ENCODE measurements around the gene LIN28A. TPM values are rescaled to one million over a fixed set of nuclear protein-coding genes. Genes with fewer than 3 reads are reported as not detected.

Gene LIN28A
- total and polyA plus RNA-seq, 10 of the 15 experiments (the other 5 are each of a cell fraction or from before 2014, with no cell fraction given) = 0.13 to 0.59 (median 0.30) TPM; not detected in 7

DNA sequence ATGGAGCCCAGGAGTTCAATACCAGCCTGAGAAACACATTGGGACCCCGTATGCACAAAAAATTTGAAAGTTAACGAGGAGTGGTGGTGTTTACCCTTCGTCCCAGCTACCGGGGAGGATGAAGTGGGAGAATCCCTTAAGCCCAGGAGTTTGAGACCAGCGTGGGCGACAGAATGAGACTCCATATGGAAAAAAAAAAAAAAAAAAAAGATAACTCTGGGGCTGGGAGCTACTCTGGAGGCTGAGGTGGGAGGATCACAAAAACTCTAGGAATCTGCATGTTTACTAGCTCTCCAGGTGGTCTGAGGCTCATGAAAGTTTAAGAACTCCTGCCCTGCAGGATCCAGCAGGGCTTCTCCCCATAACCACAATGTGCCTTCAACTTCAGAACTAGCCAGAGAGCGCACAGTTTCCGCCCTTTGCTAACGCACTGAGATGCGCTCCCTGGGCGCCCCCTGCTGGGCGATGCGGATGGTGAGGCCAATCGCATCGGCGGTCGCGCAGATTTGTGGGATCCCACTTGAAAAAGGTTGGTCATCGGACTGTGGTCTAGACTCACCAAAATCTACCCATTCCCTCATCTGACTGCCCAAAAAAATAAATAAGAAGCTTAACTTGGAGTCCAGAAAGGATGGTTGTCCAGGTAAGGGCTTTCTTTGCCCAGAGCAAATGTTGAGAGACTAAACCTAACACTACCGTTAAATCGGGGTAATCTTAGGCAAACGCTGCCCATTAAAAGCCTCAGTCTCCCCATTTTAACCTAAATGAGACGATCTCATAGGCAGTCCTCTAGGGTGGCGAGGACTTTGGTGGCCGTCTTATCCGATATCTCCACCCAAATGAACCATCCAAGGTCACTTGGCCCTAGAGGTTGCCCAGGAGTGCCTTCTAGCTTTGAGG lies 46.8 kb upstream of the LIN28A start:
- Histone ChIP-seq H3K4me2 (ENCODE audit: control insufficient read depth, insufficient read depth) (no peak overlapping the region), H4K20me1 (ENCODE audit: control insufficient read depth, insufficient read depth) (no peaks in the 10 kb centered on the region), H3K4me1 (ENCODE audit: control insufficient read depth, insufficient read depth, low read length) (no peaks in the 10 kb centered on the region; the same call in 1 of the 2 replicates), H3K27me3 (replicated peaks in 1 of 2; ENCODE audit: control insufficient read depth in 2 of 2, insufficient read depth in 2 of 2, low read length in 1 of 2) (peaks cover 3 to 5% of the 10 kb centered on the region in 2 experiments; a peak in 3 of 4 replicates), H3K36me3 (ENCODE audit: control insufficient read depth in 2 of 2, insufficient read depth in 2 of 2, low read length in 1 of 2) (no peaks in the 10 kb centered on the region), H3K9me3 (replicated peaks; ENCODE audit: control insufficient read depth, insufficient read depth, low read length) (no peaks in the 10 kb centered on the region), H3K4me3 (no peak overlapping the region), H2AFZ (ENCODE audit: control insufficient read depth, low read depth, low read length) (no peak overlapping the region), H3K79me2 (ENCODE audit: control insufficient read depth, insufficient read depth, low read length) (no peaks in the 10 kb centered on the region), H3K27ac (ENCODE audit: control insufficient read depth, insufficient read depth) (no peak overlapping the region), H3K9ac (ENCODE audit: control insufficient read depth, insufficient read depth, low read length) (no peak overlapping the region)
- BruUV-seq (replicated peaks) = no TSS peak
- in situ Hi-C loops (cut with MboI) = no loop called here
- ATAC-seq (peak; percentile 91), DNase-seq (ENCODE audit: low read depth, low spot score) (peak; percentile 16), FAIRE-seq (peak; percentile 84)
- 20% methylated on average over 26 of the region's 26 CpGs for WGBS (ENCODE audit: insufficient coverage, insufficient replicate concordance, low lambda C conversion rate, missing lambda C conversion rate)
- SMC1A ChIA-PET (ENCODE audit: uncharacterized antibody, unreplicated experiment) = interaction anchor here (0.6 to 3.0 kb wide), 13 partner anchors 11 to 167 kb away, joined by 3 to 16 read pairs (median 4); no protein-coding TSS in a partner anchor
- POLR2A ChIA-PET = interaction anchor here (0.6 to 0.9 kb wide), 3 partner anchors 11 to 57 kb away, joined by 3 to 4 read pairs (median 3); no protein-coding TSS in a partner anchor
- RAD21 ChIA-PET (ENCODE audit: unreplicated experiment) = interaction anchor here (0.9 to 4.1 kb wide), 4 partner anchors 25 to 88 kb away, joined by 5 to 29 read pairs (median 5); no protein-coding TSS in a partner anchor
- intact Hi-C loops (cut with micrococcal nuclease; ENCODE audit: unreplicated experiment) = loop anchor here (2.0 to 10.0 kb wide), 2 partner anchors 51 to 79 kb away; partner anchors contain the start of gene LIN28A
- CTCF ChIA-PET = interaction anchor here (0.6 to 5.6 kb wide), 29 partner anchors 8 to 251 kb away, joined by 3 to 89 read pairs (median 5); partner anchors contain the start of genes CD52, CEP85, PDIK1L and ZNF593
- TF ChIP-seq REST (IDR thresholded peaks at IDR 0.05; ENCODE audit: low read depth, low read length) = no peak
- TF ChIP-seq, protein P1, sequence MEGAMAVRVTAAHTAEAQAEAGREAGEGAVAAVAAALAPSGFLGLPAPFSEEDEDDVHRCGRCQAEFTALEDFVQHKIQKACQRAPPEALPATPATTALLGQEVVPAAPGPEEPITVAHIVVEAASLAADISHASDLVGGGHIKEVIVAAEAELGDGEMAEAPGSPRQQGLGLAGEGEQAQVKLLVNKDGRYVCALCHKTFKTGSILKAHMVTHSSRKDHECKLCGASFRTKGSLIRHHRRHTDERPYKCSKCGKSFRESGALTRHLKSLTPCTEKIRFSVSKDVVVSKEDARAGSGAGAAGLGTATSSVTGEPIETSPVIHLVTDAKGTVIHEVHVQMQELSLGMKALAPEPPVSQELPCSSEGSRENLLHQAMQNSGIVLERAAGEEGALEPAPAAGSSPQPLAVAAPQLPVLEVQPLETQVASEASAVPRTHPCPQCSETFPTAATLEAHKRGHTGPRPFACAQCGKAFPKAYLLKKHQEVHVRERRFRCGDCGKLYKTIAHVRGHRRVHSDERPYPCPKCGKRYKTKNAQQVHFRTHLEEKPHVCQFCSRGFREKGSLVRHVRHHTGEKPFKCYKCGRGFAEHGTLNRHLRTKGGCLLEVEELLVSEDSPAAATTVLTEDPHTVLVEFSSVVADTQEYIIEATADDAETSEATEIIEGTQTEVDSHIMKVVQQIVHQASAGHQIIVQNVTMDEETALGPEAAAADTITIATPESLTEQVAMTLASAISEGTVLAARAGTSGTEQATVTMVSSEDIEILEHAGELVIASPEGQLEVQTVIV (IDR thresholded peaks at IDR 0.05; ENCODE audit: borderline replicate concordance, partially characterized antibody) = no peak
- TF ChIP-seq CREB1 (IDR thresholded peaks at IDR 0.05; ENCODE audit: low read depth) = no peak
- no peak for TF ChIP-seq MYB (IDR thresholded peaks at IDR 0.05; ENCODE audit: borderline replicate concordance, low read depth, low read length)
- no peak for TF ChIP-seq TAF1 (IDR thresholded peaks at IDR 0.05; ENCODE audit: borderline replicate concordance, low read depth, low read length)
- peak; percentile 68 for TF ChIP-seq RUNX3 (IDR thresholded peaks at IDR 0.05; ENCODE audit: low read length)
- TF ChIP-seq BHLHE40 (IDR thresholded peaks at IDR 0.05; ENCODE audit: borderline replicate concordance in 1 of 2, low read depth in 2 of 2, low read length in 1 of 2) = no peak
- no peak for TF ChIP-seq RB1 (IDR thresholded peaks at IDR 0.05; ENCODE audit: borderline replicate concordance)
- TF ChIP-seq RAD21 (IDR thresholded peaks at IDR 0.05; ENCODE audit: insufficient read depth, low read depth, low read length) = peak; percentile 81
- 0 out of 2 replicates have a peak, but pooled peaks have one; percentile 24 for TF ChIP-seq CBFB (IDR thresholded peaks at IDR 0.05; ENCODE audit: low read depth)
- TF ChIP-seq SMARCA5 (IDR thresholded peaks at IDR 0.05) = 0 out of 2 replicates have a peak, but pooled peaks have one; percentile 49
- TF ChIP-seq SMAD5 (IDR thresholded peaks at IDR 0.05; ENCODE audit: low read depth) = no peak
- TF ChIP-seq HDAC2 (IDR thresholded peaks at IDR 0.05) = no peak
- TF ChIP-seq IKZF2 (IDR thresholded peaks at IDR 0.05) = no peak
- TF ChIP-seq FOXM1 (IDR thresholded peaks at IDR 0.05; ENCODE audit: low read depth, low read length) = no peak
- no peak for TF ChIP-seq SRF (IDR thresholded peaks at IDR 0.05; ENCODE audit: low read depth in 2 of 2, low read length in 2 of 2)
- peak; percentile 79 for TF ChIP-seq SMC3 (IDR thresholded peaks at IDR 0.05; ENCODE audit: borderline replicate concordance, low read length)
- no peak for TF ChIP-seq ATF7 (IDR thresholded peaks at IDR 0.05; ENCODE audit: low read depth)
